Heart right ventricle (tissue), 16 donors: ENCODE results near the gene DAGLA. TPM values are rescaled to one million over a fixed set of nuclear protein-coding genes. Genes with fewer than 3 reads are reported as not detected.

ENCODE experiments used
- ATAC-seq, 8 donors: fragments of 200-7000 bp; cut with Tn5 transposase; one replicate each; pipeline ENCODE4 v1.9.1; 2020; ENCODE audit warnings: mild to moderate bottlenecking in 8 of 8, moderate library complexity in 8 of 8, moderate number of reproducible peaks in 1 of 8
- DNase-seq, 2 donors: peaks; one replicate each; pipeline ENCODE4 v3.0.0-alpha.2; 2020
- H3K27ac ChIP-seq, 10 donors: fragments of 200-600 bp; sonication (generic) in 2 of 10; one replicate each; pipeline versions ENCODE4 v1.5.0 to v1.8.0; 2020 to 2022; ENCODE audit warnings: mild to moderate bottlenecking in 3 of 10
- H3K27me3 ChIP-seq, 7 donors: fragments of 200-600 bp; one replicate each; pipeline ENCODE4 v1.8.0; 2021 to 2022; ENCODE audit warnings: mild to moderate bottlenecking in 2 of 7
- H3K36me3 ChIP-seq, 9 donors: fragments of 200-600 bp; sonication (generic) in 1 of 9; one replicate each; pipeline versions ENCODE4 v1.5.0 to v1.8.0; 2020 to 2022; ENCODE audit warnings: mild to moderate bottlenecking in 2 of 9
- H3K4me1 ChIP-seq, 9 donors: fragments of 200-600 bp; sonication (generic) in 1 of 9; one replicate each; pipeline versions ENCODE4 v1.5.0 to v1.8.0; 2020 to 2022; ENCODE audit warnings: mild to moderate bottlenecking in 4 of 9
- H3K4me3 ChIP-seq, 10 donors: fragments of 200-600 bp; sonication (generic) in 2 of 10; one replicate each; pipeline versions ENCODE4 v1.5.0 to v1.8.0; 2020 to 2022; ENCODE audit warnings: mild to moderate bottlenecking in 7 of 10, moderate library complexity in 2 of 10
- H3K9me3 ChIP-seq, 11 donors: fragments of 200-600 bp in 10 of 11; sonication (generic) in 2 of 11; one replicate each; pipeline versions ENCODE4 v1.5.0 to v1.8.0; 2013 to 2022; ENCODE audit warnings: mild to moderate bottlenecking in 2 of 11, control low read depth in 1 of 11, moderate library complexity in 1 of 11
- WGBS, 2 donors: extraction: QIAGEN DNeasy Blood & Tissue Kit; methylation state at CpG; one replicate each; pipeline ENCODE4 v1.1.7; 2013; ENCODE audit warnings: inconsistent platforms in 1 of 2; 5-methylcytosine and 5-hydroxymethylcytosine counted together
- intact Hi-C, 10 donors: fragments of 100-400 bp; cut with DNase I; formaldehyde crosslinking; loops; one replicate each; pipeline versions ENCODE4 v1.11.1 to v1.14.2; 2022
- polyA plus RNA-seq, 2 donors: library from polyadenylated mRNA; stranded (reverse); fragments of 200-250 nt; gene quantifications; one replicate each; pipeline ENCODE4 v1.2.3, GENCODE V29; 2013
- total RNA-seq, 10 donors: library from RNA; stranded (reverse); fragmentation: NEBNext Ultra II Directional in 3 of 10; extraction: Animal tissue kit (Norgen Biotek cat#: 25700) in 3 of 10; gene quantifications; one replicate each; pipeline versions ENCODE4 v1.2.1 to v1.2.4, GENCODE V29; 2021 to 2023
- TF ChIP-seq, protein P1 (sequence below), 9 donors: fragments of 200-600 bp; sonication (generic) in 2 of 9; IDR thresholded peaks; one replicate each; pipeline versions ENCODE4 v1.5.0 to v1.8.0; 2021 to 2022; ENCODE audit warnings: antibody characterized with exemption in 9 of 9, mild to moderate bottlenecking in 5 of 9, moderate library complexity in 1 of 9
- donor health status: Arrhythmogenic right ventricular cardiomyopathy.
- donor health status: ischemic (EF 13 %, LVEDD 7.1; RV severe dilation, severe dysfunction).
- donor health status: healthy with polysubstance abuse.
- donor health status: DM: no; HTN: yes; CAD: no.
- donor health status: DM: no; HTN: no; CAD: no.
- donor health status: ischemic (EF 25% LVEDD 6.9; RV normal size, moderate dysfunction).
- donor health status: ischemic (EF 25% LVEDD 5.7; RV mildly dilated, moderate dysfunction).
- donor health status: healthy.
- donor health status: DM: yes; HTN: yes; CAD: no.
- donor health status: Ischemic cardiomyopathy.
- donor health status: ischemic (EF 35%, LVEDD 5.7; RV mildly dilated, moderate dysfunction).
- donor health status: nonischemic (EF 11% LVEDD 7.7; RV severe dilation, severe dysfunction).
- donor health status: DM: yes; HTN: yes; CAD: no.
- donor health status: PGD.
- donor health status: ischemic (EF 29% LVEDD 5.4; RV normal size, mild dysfunction).
- donor health status: nonischemic (EF 23%, LVEDD 6.1; RV moderate dilation, normal function).

DAGLA gene
- total and polyA plus RNA-seq, 12 donors, result 1.5 to 5.0 (median 3.2) TPM

DNA sequence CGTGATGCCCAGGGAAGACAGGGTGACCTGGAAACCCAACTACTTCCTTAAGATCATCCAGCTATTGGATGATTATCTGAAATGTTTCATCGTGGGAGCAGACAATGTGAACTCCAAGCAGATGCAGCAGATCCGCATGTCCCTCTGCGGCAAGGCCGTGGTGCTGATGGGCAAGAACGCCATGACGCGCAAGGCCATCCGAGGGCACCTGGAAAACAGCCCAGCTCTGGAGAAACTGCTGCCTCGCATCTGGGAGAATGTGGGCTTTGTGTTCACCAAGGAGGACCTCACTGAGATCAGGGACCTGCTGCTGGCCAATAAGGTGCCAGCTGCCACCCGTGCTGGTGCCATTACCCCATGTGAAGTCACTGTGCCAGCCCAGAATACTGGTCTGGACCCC is 43.5 kb upstream of the DAGLA start:
- DNase-seq (no peak), ATAC-seq (no peak)
- H3K4me3 ChIP-seq, result no peak overlapping the region
- intact Hi-C loops, result loop anchor here in 9 of 10 donors (5.0 to 10.0 kb wide), 8 partner anchors 52 to 192 kb away; partner anchors contain the start of gene SYT7 (in 1 of the 9)
- TF ChIP-seq, protein P1, sequence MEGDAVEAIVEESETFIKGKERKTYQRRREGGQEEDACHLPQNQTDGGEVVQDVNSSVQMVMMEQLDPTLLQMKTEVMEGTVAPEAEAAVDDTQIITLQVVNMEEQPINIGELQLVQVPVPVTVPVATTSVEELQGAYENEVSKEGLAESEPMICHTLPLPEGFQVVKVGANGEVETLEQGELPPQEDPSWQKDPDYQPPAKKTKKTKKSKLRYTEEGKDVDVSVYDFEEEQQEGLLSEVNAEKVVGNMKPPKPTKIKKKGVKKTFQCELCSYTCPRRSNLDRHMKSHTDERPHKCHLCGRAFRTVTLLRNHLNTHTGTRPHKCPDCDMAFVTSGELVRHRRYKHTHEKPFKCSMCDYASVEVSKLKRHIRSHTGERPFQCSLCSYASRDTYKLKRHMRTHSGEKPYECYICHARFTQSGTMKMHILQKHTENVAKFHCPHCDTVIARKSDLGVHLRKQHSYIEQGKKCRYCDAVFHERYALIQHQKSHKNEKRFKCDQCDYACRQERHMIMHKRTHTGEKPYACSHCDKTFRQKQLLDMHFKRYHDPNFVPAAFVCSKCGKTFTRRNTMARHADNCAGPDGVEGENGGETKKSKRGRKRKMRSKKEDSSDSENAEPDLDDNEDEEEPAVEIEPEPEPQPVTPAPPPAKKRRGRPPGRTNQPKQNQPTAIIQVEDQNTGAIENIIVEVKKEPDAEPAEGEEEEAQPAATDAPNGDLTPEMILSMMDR (IDR thresholded peaks at IDR 0.05), result no peak
- H3K36me3 ChIP-seq, result no peaks in the 10 kb centered on the region
- H3K9me3 ChIP-seq, result no peaks in the 10 kb centered on the region
- WGBS, 2 donors, result 79 to 91% methylated on average over 11 of the region's 11 CpGs
- peaks cover 0 to 13% (median 0%) of the 10 kb centered on the region in 7 donors for H3K27me3 ChIP-seq
- H3K4me1 ChIP-seq, result no peaks in the 10 kb centered on the region
- no peak overlapping the region for H3K27ac ChIP-seq

DNA sequence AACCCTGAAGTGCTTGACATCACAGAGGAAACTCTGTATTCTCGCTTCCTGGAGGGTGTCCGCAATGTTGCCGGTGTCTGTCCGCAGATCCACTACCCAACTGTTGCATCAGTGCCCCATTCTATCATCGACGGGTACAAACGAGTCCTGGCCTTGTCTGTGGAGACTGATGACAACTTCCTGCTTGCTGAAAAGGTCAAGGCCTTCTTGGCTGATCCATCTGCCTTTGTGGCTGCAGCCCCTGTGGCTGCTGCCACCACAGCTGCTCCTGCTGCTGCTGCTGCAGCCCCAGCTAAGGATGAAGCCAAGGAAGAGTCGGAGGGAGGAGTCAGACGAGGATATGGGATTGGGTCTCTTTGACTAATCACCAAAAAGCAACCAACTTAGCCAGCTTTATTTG is 42.9 kb upstream of the DAGLA start:
- ATAC-seq, result no peak
- H3K36me3 ChIP-seq, result no peaks in the 10 kb centered on the region
- no peaks in the 10 kb centered on the region for H3K9me3 ChIP-seq
- TF ChIP-seq, protein P1 (IDR thresholded peaks at IDR 0.05), result no peak
- WGBS, 2 donors, result 59 to 69% methylated on average over 9 of the region's 9 CpGs
- H3K4me3 ChIP-seq, result no peak overlapping the region
- intact Hi-C loops, result loop anchor here in 9 of 10 donors (5.0 to 10.0 kb wide), 8 partner anchors 52 to 192 kb away; partner anchors contain the start of gene SYT7 (in 1 of the 9)
- H3K27me3 ChIP-seq, result peaks cover 0 to 13% (median 0%) of the 10 kb centered on the region in 7 donors
- no peak for DNase-seq
- H3K4me1 ChIP-seq, result no peaks in the 10 kb centered on the region
- no peak overlapping the region for H3K27ac ChIP-seq

DNA sequence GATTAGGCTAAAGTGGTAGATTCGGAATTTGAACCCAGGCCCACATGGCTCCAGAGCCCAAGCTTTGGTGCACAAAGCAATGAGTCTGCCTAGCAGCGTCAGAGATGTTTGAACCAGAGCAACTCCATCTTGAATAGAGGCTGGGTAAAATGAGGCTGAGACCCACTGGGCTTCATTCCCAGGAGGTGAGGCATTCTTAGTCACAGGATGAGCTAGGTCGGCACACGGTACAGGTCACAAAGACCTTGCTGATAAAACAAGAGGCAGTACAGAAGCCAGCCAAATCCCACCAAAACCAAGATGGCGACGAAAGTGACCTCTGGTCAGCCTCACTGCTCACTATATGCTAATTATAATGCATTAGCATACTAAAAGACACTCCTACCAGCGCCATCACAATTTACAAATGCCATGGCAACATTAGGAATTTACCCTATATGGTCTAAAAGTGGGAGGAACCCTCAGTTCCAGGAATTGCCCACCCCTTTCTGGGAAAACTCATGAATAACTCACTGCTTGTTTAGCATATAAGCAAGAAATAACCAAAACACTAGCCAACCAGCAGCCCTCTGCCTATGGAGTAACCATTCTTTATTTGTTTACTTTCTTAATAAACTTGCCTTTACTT is 40.3 kb upstream of the DAGLA start:
- ATAC-seq (no peak), DNase-seq (no peak)
- TF ChIP-seq, protein P1 (IDR thresholded peaks at IDR 0.05), result no peak
- intact Hi-C loops, result loop anchor here in 9 of 10 donors (2.0 to 10.0 kb wide), 9 partner anchors 55 to 195 kb away; partner anchors contain the start of gene SYT7 (in 1 of the 9)
- Histone ChIP-seq H3K27ac (no peak overlapping the region), H3K27me3 (peaks cover 0 to 10% (median 0%) of the 10 kb centered on the region in 7 donors), H3K4me1 (no peaks in the 10 kb centered on the region), H3K9me3 (no peaks in the 10 kb centered on the region), H3K36me3 (no peaks in the 10 kb centered on the region), H3K4me3 (no peak overlapping the region)
- WGBS, 2 donors, result 66 to 70% methylated on average over 7 of the region's 7 CpGs

DNA sequence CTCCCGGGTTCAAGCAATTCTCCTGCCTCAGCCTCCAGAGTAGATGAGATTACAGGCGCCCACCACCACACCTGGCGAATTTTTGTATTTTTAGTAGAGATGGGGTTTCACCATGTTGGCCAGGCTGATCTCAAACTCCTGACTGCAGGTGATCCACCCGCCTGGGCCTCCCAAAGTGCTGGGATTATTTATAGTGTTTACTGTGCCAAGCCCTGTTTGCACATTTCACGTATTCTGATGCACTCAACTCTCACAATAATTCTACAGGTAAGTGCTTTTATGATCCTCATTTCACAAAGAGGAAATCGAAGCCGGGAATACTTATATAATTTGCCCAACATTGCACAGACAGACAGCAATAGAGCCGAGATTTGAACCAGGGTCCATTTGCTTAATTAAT is 38.0 kb upstream of the DAGLA start:
- Histone ChIP-seq H3K27ac (no peak overlapping the region), H3K36me3 (no peaks in the 10 kb centered on the region), H3K9me3 (no peaks in the 10 kb centered on the region), H3K4me1 (peaks cover 0 to 8% (median 0%) of the 10 kb centered on the region in 9 donors), H3K27me3 (peaks cover 0 to 9% (median 0%) of the 10 kb centered on the region in 7 donors), H3K4me3 (no peak overlapping the region)
- DNase-seq (no peak), ATAC-seq (no peak)
- intact Hi-C loops, result no loop called here
- TF ChIP-seq, protein P1 (IDR thresholded peaks at IDR 0.05), result no peak
- WGBS, 2 donors, result 87 to 90% methylated on average over 8 of the region's 8 CpGs
